MM.1S (cell line): Measurements from ENCODE around the gene DDX1.

Experiments used
- EZH2 ChIP-seq: fragments of 300-600 bp; sonication (generic); optimal IDR thresholded peaks from 2 replicates; pipeline ENCODE3; 2017; ENCODE audit warnings: low read depth, mild to moderate bottlenecking, antibody characterized with exemption, low read length, mixed read lengths
- TF ChIP-seq, protein P1 (sequence below): fragments of 300-600 bp; sonication (generic); IDR thresholded peaks from 2 replicates; pipeline ENCODE4 v1.5.1; 2016; ENCODE audit warnings: antibody characterized with exemption, low read length, mixed read lengths

DNA sequence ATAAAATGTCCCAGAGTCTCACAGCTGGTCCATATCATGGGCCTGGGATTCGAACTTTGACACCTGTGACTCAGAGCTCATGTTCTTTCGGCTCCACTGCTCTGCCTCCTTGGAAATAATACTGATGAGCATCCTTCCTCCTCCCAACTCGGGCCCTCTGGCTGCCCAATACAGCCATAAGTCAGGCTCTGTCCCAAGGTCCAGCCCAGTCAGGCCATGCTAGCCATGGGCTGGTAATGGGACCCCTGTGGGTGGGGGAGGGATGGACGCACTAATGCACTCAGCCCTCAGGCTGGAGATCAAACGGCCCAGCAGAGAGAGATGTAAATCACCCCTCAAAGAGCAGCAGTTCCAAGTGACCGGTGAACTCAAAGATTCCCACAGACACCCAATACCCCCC is 61.1 kb downstream of the DDX1 start:
- TF ChIP-seq, protein P1, sequence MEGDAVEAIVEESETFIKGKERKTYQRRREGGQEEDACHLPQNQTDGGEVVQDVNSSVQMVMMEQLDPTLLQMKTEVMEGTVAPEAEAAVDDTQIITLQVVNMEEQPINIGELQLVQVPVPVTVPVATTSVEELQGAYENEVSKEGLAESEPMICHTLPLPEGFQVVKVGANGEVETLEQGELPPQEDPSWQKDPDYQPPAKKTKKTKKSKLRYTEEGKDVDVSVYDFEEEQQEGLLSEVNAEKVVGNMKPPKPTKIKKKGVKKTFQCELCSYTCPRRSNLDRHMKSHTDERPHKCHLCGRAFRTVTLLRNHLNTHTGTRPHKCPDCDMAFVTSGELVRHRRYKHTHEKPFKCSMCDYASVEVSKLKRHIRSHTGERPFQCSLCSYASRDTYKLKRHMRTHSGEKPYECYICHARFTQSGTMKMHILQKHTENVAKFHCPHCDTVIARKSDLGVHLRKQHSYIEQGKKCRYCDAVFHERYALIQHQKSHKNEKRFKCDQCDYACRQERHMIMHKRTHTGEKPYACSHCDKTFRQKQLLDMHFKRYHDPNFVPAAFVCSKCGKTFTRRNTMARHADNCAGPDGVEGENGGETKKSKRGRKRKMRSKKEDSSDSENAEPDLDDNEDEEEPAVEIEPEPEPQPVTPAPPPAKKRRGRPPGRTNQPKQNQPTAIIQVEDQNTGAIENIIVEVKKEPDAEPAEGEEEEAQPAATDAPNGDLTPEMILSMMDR = no peak
- no peak for TF ChIP-seq EZH2
